Measurements from ENCODE around the gene SLC38A4. TPM values are rescaled to one million over a fixed set of nuclear protein-coding genes. Genes with fewer than 3 reads are reported as not detected.

SLC38A4 gene
- polyA plus RNA-seq, 1 of the 3 experiments (the other 2 are of a cell fraction): 66.7 TPM

GRCh38 chr12:46770501-46771183, 55.2 kb downstream of the SLC38A4 start:
- 19% methylated on average over 3 of the region's 3 CpGs for WGBS (ENCODE audit: low lambda C conversion rate)
- peak overlapping the region; percentile 70 for H3K4me2 ChIP-seq
- H3K9ac ChIP-seq: peak overlapping the region; percentile 32; the same call in 1 of the 2 replicates
- H3K36me3 ChIP-seq (replicated peaks in 1 of 2; ENCODE audit: control insufficient read depth in 1 of 2, insufficient read depth in 2 of 2, low read length in 1 of 2): peaks cover 51 to 69% of the 10 kb centered on the region in 2 experiments
- peaks cover 36% of the 10 kb centered on the region for H3F3A ChIP-seq (replicated peaks; ENCODE audit: insufficient read depth)
- H3K9me3 ChIP-seq: no peaks in the 10 kb centered on the region
- no peaks in the 10 kb centered on the region for H4K20me1 ChIP-seq (ENCODE audit: insufficient read depth)
- POLR2A ChIA-PET: no interaction called here
- H3K79me2 ChIP-seq (ENCODE audit: insufficient read depth): no peaks in the 10 kb centered on the region
- no peak overlapping the region for H3K4me3 ChIP-seq (ENCODE audit: low read depth in 2 of 2, low read length in 1 of 2)
- no peak for DNase-seq
- CTCF ChIA-PET: no interaction called here
- no peaks in the 10 kb centered on the region for H3K27me3 ChIP-seq (ENCODE audit: insufficient read depth)
- H2AFZ ChIP-seq (ENCODE audit: low read depth): 0 out of 2 replicates have a peak overlapping the region, but pooled peaks have one; percentile 26
- peak overlapping the region; percentile 74 to 86; a peak in 3 of 4 replicates for H3K27ac ChIP-seq (ENCODE audit: low read depth in 2 of 2, low read length in 1 of 2)
- peaks cover 0 to 45% of the 10 kb centered on the region in 2 experiments for H3K4me1 ChIP-seq (ENCODE audit: control insufficient read depth in 1 of 2, insufficient read depth in 2 of 2, low read depth in 1 of 2, low read length in 1 of 2)
- no peaks in the 10 kb centered on the region for H3K9me2 ChIP-seq
- no peak for TF ChIP-seq MXI1 (IDR thresholded peaks at IDR 0.05; ENCODE audit: low read depth, low read length)
- no peak for TF ChIP-seq RCOR1 (IDR thresholded peaks at IDR 0.05; ENCODE audit: low read length)
- TF ChIP-seq NFIC (IDR thresholded peaks at IDR 0.05; ENCODE audit: borderline replicate concordance): no peak; the same call in 1 of the 2 replicates
- TF ChIP-seq RAD21 (IDR thresholded peaks at IDR 0.05; ENCODE audit: low read length): no peak
- TF ChIP-seq POLR2AphosphoS5 (IDR thresholded peaks at IDR 0.05; ENCODE audit: low read depth, low read length): peak; percentile 55; the same call in 1 of the 2 replicates
- TF ChIP-seq IRF3 (IDR thresholded peaks at IDR 0.05; ENCODE audit: low read depth, low read length): no peak
- TF ChIP-seq FOXJ3 (CRISPR knock-in tag; IDR thresholded peaks at IDR 0.05): no peak
- no peak for TF ChIP-seq SIN3A (IDR thresholded peaks at IDR 0.05; ENCODE audit: borderline replicate concordance, low read depth, low read length)
- TF ChIP-seq, protein P1, sequence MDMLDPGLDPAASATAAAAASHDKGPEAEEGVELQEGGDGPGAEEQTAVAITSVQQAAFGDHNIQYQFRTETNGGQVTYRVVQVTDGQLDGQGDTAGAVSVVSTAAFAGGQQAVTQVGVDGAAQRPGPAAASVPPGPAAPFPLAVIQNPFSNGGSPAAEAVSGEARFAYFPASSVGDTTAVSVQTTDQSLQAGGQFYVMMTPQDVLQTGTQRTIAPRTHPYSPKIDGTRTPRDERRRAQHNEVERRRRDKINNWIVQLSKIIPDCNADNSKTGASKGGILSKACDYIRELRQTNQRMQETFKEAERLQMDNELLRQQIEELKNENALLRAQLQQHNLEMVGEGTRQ (IDR thresholded peaks at IDR 0.05; ENCODE audit: borderline replicate concordance, low read depth, low read length): no peak
- no peak for TF ChIP-seq GABPA (IDR thresholded peaks at IDR 0.05; ENCODE audit: low read depth)
- no peak for TF ChIP-seq CHD2 (IDR thresholded peaks at IDR 0.05; ENCODE audit: low read length, partially characterized antibody)
- no peak for TF ChIP-seq NRF1 (IDR thresholded peaks at IDR 0.05; ENCODE audit: low read depth, low read length)
- peak in 1 of 2 experiments; percentile 57; a peak in 1 of 4 replicates for TF ChIP-seq EP300 (IDR thresholded peaks at IDR 0.05; ENCODE audit: borderline replicate concordance in 1 of 2, low read depth in 1 of 2, low read length in 1 of 2)
- TF ChIP-seq, protein P2, sequence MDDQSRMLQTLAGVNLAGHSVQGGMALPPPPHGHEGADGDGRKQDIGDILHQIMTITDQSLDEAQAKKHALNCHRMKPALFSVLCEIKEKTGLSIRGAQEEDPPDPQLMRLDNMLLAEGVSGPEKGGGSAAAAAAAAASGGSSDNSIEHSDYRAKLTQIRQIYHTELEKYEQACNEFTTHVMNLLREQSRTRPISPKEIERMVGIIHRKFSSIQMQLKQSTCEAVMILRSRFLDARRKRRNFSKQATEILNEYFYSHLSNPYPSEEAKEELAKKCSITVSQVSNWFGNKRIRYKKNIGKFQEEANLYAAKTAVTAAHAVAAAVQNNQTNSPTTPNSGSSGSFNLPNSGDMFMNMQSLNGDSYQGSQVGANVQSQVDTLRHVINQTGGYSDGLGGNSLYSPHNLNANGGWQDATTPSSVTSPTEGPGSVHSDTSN (IDR thresholded peaks at IDR 0.05): peak; percentile 36
- TF ChIP-seq EZH2phosphoT487 (IDR thresholded peaks at IDR 0.05; ENCODE audit: borderline replicate concordance, low read depth): no peak
- no peak for TF ChIP-seq CTCF (IDR thresholded peaks at IDR 0.05)
- no peak for TF ChIP-seq YY1 (IDR thresholded peaks at IDR 0.05; ENCODE audit: low read depth)
- TF ChIP-seq TCF12 (IDR thresholded peaks at IDR 0.05): peak; percentile 88
- TF ChIP-seq FOXM1 (IDR thresholded peaks at IDR 0.05; ENCODE audit: low read depth): no peak
- no peak for TF ChIP-seq MAX (IDR thresholded peaks at IDR 0.05; ENCODE audit: low read depth)
- 0 out of 2 replicates have a peak, but pooled peaks have one; percentile 2 for TF ChIP-seq FOSL2 (IDR thresholded peaks at IDR 0.05; ENCODE audit: borderline replicate concordance, low read depth)
- no peak for TF ChIP-seq TAF1 (IDR thresholded peaks at IDR 0.05; ENCODE audit: borderline replicate concordance, low read depth, low read length)
- TF ChIP-seq SMC3 (IDR thresholded peaks at IDR 0.05; ENCODE audit: low read depth, low read length): no peak
- TF ChIP-seq RXRA (IDR thresholded peaks at IDR 0.05; ENCODE audit: borderline replicate concordance, low read depth): peak; percentile 78; the same call in 1 of the 2 replicates
- no peak for TF ChIP-seq RFX5 (IDR thresholded peaks at IDR 0.05; ENCODE audit: low read length)
- TF ChIP-seq ELF1 (IDR thresholded peaks at IDR 0.05): no peak
- 0 out of 2 replicates have a peak, but pooled peaks have one; percentile 10 for TF ChIP-seq JUND (IDR thresholded peaks at IDR 0.05)
- peak; percentile 56; the same call in 1 of the 2 replicates for TF ChIP-seq TEAD4 (IDR thresholded peaks at IDR 0.05; ENCODE audit: borderline replicate concordance, insufficient read depth)

Data from SK-N-SH (cell line).